ENCODE measurements around the gene FAM222B. TPM values are rescaled to one million over a fixed set of nuclear protein-coding genes. Genes with fewer than 3 reads are reported as not detected.

FAM222B gene
- total RNA-seq, 1 experiment from 2014 or later: 94.6 TPM

DNA sequence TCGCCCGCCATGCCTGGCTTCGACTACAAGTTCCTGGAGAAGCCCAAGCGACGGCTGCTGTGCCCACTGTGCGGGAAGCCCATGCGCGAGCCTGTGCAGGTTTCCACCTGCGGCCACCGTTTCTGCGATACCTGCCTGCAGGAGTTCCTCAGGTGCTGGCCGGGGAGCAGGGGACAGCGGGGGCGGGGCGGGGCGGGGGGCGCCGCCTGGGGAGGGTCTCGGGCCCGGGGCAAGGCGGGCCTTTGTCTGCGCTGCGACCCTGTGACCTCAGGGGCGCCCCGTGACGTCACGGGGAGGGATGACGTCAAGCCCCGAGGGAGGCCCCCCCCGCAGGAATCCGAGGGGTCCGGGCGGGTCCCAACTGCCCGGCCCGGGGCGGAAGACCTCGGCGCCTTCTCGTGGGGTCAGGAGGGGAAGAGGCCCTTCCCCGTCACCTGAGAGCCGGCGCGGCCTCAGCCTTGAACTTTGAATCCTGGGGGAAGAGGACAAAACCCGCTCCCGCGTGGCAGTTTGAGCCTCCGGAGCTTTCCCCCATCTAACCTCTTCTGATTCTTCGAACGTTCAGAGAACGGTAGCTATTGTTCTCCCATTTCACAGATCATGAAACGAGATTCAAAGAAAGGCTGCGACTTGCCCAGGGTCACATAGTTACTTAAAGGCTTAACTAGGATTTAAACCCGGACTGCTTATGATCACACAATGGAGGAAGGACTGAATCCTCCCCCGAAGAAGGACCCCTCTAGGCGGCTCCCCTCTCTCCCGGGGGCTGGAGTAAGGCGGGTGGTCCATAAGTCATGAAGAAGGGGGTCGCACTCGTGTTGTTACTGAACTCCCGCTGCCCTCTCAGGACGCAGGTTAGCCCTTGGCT is 98.3 kb downstream of the FAM222B start (continued):
- TF ChIP-seq, protein P1, sequence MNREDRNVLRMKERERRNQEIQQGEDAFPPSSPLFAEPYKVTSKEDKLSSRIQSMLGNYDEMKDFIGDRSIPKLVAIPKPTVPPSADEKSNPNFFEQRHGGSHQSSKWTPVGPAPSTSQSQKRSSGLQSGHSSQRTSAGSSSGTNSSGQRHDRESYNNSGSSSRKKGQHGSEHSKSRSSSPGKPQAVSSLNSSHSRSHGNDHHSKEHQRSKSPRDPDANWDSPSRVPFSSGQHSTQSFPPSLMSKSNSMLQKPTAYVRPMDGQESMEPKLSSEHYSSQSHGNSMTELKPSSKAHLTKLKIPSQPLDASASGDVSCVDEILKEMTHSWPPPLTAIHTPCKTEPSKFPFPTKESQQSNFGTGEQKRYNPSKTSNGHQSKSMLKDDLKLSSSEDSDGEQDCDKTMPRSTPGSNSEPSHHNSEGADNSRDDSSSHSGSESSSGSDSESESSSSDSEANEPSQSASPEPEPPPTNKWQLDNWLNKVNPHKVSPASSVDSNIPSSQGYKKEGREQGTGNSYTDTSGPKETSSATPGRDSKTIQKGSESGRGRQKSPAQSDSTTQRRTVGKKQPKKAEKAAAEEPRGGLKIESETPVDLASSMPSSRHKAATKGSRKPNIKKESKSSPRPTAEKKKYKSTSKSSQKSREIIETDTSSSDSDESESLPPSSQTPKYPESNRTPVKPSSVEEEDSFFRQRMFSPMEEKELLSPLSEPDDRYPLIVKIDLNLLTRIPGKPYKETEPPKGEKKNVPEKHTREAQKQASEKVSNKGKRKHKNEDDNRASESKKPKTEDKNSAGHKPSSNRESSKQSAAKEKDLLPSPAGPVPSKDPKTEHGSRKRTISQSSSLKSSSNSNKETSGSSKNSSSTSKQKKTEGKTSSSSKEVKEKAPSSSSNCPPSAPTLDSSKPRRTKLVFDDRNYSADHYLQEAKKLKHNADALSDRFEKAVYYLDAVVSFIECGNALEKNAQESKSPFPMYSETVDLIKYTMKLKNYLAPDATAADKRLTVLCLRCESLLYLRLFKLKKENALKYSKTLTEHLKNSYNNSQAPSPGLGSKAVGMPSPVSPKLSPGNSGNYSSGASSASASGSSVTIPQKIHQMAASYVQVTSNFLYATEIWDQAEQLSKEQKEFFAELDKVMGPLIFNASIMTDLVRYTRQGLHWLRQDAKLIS (CRISPR knock-in tag; IDR thresholded peaks at IDR 0.05; ENCODE audit: borderline replicate concordance): 0 out of 2 replicates have a peak, but pooled peaks have one; percentile 2
- TF ChIP-seq, protein P2, sequence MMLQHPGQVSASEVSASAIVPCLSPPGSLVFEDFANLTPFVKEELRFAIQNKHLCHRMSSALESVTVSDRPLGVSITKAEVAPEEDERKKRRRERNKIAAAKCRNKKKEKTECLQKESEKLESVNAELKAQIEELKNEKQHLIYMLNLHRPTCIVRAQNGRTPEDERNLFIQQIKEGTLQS (CRISPR knock-in tag; conservative IDR thresholded peaks at IDR 0.05): no peak
- TF ChIP-seq FOXP1 (CRISPR knock-in tag; IDR thresholded peaks at IDR 0.05; ENCODE audit: borderline replicate concordance) (peak; percentile 63; the same call in 1 of the 2 replicates), ESRRA (CRISPR knock-in tag; IDR thresholded peaks at IDR 0.05; ENCODE audit: borderline replicate concordance) (no peak; the same call in 1 of the 2 replicates), NR3C1 (CRISPR knock-in tag; conservative IDR thresholded peaks at IDR 0.05; ENCODE audit: low read depth) (no peak)
- TF ChIP-seq, protein P3, sequence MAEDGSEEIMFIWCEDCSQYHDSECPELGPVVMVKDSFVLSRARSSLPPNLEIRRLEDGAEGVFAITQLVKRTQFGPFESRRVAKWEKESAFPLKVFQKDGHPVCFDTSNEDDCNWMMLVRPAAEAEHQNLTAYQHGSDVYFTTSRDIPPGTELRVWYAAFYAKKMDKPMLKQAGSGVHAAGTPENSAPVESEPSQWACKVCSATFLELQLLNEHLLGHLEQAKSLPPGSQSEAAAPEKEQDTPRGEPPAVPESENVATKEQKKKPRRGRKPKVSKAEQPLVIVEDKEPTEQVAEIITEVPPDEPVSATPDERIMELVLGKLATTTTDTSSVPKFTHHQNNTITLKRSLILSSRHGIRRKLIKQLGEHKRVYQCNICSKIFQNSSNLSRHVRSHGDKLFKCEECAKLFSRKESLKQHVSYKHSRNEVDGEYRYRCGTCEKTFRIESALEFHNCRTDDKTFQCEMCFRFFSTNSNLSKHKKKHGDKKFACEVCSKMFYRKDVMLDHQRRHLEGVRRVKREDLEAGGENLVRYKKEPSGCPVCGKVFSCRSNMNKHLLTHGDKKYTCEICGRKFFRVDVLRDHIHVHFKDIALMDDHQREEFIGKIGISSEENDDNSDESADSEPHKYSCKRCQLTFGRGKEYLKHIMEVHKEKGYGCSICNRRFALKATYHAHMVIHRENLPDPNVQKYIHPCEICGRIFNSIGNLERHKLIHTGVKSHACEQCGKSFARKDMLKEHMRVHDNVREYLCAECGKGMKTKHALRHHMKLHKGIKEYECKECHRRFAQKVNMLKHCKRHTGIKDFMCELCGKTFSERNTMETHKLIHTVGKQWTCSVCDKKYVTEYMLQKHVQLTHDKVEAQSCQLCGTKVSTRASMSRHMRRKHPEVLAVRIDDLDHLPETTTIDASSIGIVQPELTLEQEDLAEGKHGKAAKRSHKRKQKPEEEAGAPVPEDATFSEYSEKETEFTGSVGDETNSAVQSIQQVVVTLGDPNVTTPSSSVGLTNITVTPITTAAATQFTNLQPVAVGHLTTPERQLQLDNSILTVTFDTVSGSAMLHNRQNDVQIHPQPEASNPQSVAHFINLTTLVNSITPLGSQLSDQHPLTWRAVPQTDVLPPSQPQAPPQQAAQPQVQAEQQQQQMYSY (CRISPR knock-in tag; IDR thresholded peaks at IDR 0.05): no peak

DNA sequence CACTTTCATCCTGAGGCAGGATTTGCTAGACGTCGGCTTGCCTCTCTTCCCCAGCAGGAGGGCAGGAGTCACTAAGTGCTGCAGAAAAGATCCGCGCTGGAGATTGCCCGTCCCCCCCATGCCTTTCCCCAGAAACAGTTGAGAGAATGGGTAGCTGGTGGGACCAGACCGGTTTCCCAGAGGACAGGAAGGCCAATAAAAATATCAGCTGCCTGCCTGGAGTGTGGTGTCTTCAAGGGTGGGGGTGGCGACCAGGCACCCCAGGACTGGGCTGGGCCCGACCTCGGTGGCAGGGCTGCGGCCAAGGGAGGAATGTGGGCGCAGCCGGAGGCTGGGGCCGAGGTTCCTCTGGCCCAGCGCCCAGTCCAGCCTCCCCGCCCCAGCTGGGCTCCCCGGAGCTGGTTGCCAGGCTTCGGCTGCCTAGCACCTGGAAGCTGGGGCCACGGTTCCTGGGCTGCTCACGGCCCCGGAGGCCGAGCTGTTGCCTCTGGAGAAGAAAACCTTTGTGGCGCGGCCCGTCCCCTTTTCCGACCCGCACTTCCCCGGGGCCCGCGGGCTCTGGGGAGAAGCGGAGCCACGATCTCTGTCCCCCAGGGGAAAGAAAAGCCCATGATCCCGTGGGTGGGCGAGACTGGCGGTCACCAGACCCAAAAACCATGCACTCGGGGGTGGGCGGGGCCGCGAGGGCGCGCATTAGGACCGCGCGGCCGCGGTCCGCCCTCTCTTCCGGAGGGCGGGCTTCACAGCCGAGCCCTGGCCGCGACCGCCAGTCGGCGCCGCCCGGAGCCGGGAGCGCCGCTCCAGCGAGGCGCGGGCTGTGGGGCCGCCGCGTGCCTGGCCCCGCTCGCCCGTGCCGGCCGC is 99.1 kb downstream of the FAM222B start, which contains the start of gene TRAF4:
Gene TRAF4 (plus strand): TSS at position 769 of the 861 bp plus-strand sequence. CDS start 102 bp downstream, outside the sequence.
- POLR2A ChIA-PET: interaction anchor here (0.8 to 13.5 kb wide), 9 partner anchors 9 to 209 kb away, joined by 3 to 310 read pairs (median 4); partner anchors contain the start of genes NEK8, PHF12, PROCA1 and RPL23A
- peak within 1 kb of the TSS; percentile 88 for H3K4me3 Mint-ChIP-seq
- DNase-seq (ENCODE audit: low spot score): peak; percentile 83
- ATAC-seq: peak; percentile 57
- H3K4me1 Mint-ChIP-seq: peaks cover 39% of the 10 kb centered on the region
- no peaks in the 10 kb centered on the region for H3K9me3 Mint-ChIP-seq
- no peaks in the 10 kb centered on the region for H3K27me3 Mint-ChIP-seq (ENCODE audit: low read depth)
- H3K27ac Mint-ChIP-seq: peak within 1 kb of the TSS; percentile 94
- CTCF ChIA-PET: interaction anchor here (0.7 to 13.9 kb wide), 12 partner anchors 9 to 374 kb away, joined by 3 to 541 read pairs (median 4); partner anchors contain the start of genes DHRS13, NEK8, RPL23A and TLCD1
- peaks cover 28% of the 10 kb centered on the region for H3K36me3 Mint-ChIP-seq
- no peak for TF ChIP-seq NR2C2 (CRISPR knock-in tag; IDR thresholded peaks at IDR 0.05)
- TF ChIP-seq, protein P4, sequence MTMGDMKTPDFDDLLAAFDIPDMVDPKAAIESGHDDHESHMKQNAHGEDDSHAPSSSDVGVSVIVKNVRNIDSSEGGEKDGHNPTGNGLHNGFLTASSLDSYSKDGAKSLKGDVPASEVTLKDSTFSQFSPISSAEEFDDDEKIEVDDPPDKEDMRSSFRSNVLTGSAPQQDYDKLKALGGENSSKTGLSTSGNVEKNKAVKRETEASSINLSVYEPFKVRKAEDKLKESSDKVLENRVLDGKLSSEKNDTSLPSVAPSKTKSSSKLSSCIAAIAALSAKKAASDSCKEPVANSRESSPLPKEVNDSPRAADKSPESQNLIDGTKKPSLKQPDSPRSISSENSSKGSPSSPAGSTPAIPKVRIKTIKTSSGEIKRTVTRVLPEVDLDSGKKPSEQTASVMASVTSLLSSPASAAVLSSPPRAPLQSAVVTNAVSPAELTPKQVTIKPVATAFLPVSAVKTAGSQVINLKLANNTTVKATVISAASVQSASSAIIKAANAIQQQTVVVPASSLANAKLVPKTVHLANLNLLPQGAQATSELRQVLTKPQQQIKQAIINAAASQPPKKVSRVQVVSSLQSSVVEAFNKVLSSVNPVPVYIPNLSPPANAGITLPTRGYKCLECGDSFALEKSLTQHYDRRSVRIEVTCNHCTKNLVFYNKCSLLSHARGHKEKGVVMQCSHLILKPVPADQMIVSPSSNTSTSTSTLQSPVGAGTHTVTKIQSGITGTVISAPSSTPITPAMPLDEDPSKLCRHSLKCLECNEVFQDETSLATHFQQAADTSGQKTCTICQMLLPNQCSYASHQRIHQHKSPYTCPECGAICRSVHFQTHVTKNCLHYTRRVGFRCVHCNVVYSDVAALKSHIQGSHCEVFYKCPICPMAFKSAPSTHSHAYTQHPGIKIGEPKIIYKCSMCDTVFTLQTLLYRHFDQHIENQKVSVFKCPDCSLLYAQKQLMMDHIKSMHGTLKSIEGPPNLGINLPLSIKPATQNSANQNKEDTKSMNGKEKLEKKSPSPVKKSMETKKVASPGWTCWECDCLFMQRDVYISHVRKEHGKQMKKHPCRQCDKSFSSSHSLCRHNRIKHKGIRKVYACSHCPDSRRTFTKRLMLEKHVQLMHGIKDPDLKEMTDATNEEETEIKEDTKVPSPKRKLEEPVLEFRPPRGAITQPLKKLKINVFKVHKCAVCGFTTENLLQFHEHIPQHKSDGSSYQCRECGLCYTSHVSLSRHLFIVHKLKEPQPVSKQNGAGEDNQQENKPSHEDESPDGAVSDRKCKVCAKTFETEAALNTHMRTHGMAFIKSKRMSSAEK (CRISPR knock-in tag; IDR thresholded peaks at IDR 0.05; ENCODE audit: borderline replicate concordance): 0 out of 2 replicates have a peak, but pooled peaks have one; percentile 20
- TF ChIP-seq MXD4 (CRISPR knock-in tag; IDR thresholded peaks at IDR 0.05; ENCODE audit: borderline replicate concordance): no peak
- TF ChIP-seq, protein P5, sequence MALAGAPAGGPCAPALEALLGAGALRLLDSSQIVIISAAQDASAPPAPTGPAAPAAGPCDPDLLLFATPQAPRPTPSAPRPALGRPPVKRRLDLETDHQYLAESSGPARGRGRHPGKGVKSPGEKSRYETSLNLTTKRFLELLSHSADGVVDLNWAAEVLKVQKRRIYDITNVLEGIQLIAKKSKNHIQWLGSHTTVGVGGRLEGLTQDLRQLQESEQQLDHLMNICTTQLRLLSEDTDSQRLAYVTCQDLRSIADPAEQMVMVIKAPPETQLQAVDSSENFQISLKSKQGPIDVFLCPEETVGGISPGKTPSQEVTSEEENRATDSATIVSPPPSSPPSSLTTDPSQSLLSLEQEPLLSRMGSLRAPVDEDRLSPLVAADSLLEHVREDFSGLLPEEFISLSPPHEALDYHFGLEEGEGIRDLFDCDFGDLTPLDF (CRISPR knock-in tag; IDR thresholded peaks at IDR 0.05): no peak
- peak; percentile 75 for TF ChIP-seq SP1 (CRISPR knock-in tag; conservative IDR thresholded peaks at IDR 0.05)
- TF ChIP-seq SMAD4 (CRISPR knock-in tag; IDR thresholded peaks at IDR 0.05): no peak
- TF ChIP-seq, protein P6, sequence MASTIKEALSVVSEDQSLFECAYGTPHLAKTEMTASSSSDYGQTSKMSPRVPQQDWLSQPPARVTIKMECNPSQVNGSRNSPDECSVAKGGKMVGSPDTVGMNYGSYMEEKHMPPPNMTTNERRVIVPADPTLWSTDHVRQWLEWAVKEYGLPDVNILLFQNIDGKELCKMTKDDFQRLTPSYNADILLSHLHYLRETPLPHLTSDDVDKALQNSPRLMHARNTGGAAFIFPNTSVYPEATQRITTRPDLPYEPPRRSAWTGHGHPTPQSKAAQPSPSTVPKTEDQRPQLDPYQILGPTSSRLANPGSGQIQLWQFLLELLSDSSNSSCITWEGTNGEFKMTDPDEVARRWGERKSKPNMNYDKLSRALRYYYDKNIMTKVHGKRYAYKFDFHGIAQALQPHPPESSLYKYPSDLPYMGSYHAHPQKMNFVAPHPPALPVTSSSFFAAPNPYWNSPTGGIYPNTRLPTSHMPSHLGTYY (CRISPR knock-in tag; IDR thresholded peaks at IDR 0.05): peak; percentile 35; the same call in 1 of the 2 replicates
- no peak for TF ChIP-seq HMGA2 (CRISPR knock-in tag; IDR thresholded peaks at IDR 0.05)

All from WTC11 (cell line).